Adrenal gland (tissue), 12 donors: ENCODE measurements around the gene NCKAP5. TPM values are rescaled to one million over a fixed set of nuclear protein-coding genes. Genes with fewer than 3 reads are reported as not detected.

Source experiments
- DNase-seq, 7 donors: peaks; one replicate each; pipeline ENCODE4 v3.0.0-alpha.2; 2019 to 2020
- H3K27ac ChIP-seq, 5 donors: fragments of 200-600 bp; sonication (generic) in 4 of 5; 1 replicate in 3 of 5; 2 replicates in 2 of 5; pipeline versions ENCODE4 v1.5.1 to v1.8.0; 2016 to 2020; ENCODE audit warnings: mild to moderate bottlenecking in 1 of 5
- H3K27me3 ChIP-seq: fragments of 200-600 bp; 2 replicates; pipeline ENCODE4 v1.8.0; 2021
- H3K36me3 ChIP-seq, 2 donors: fragments of 200-600 bp; replicated peaks in 1 of 2; 1 replicate in 1 of 2; 2 replicates in 1 of 2; pipeline versions ENCODE4 v1.5.1 to v1.8.0; 2018 to 2022
- H3K4me1 ChIP-seq, 2 donors: fragments of 200-600 bp; replicated peaks in 1 of 2; 1 replicate in 1 of 2; 2 replicates in 1 of 2; pipeline versions ENCODE4 v1.5.1 to v1.8.0; 2018 to 2021
- H3K4me3 ChIP-seq, 4 donors: fragments of 200-600 bp; sonication (generic) in 3 of 4; one replicate each; pipeline ENCODE4 v1.5.1; 2016 to 2018
- H3K9me3 ChIP-seq, 3 donors: fragments of 200-600 bp; sonication (generic) in 1 of 3; replicated peaks in 1 of 3; 1 replicate in 2 of 3; 2 replicates in 1 of 3; pipeline versions ENCODE4 v1.5.1 to v1.8.0; 2016 to 2021
- POLR2A ChIP-seq, 2 donors: fragments of 450-650 bp; IDR thresholded peaks; one replicate each; pipeline ENCODE4 v1.6.1; 2017; ENCODE audit warnings: antibody characterized with exemption in 2 of 2, mild to moderate bottlenecking in 2 of 2, moderate library complexity in 1 of 2
- WGBS, 4 donors: extraction: QIAGEN DNeasy Blood & Tissue Kit in 2 of 4; methylation state at CpG; one replicate each; pipeline versions ENCODE4 v1.1.5 to v1.1.7; 2013 to 2017; 5-methylcytosine and 5-hydroxymethylcytosine counted together
- intact Hi-C, 2 donors: fragments of 100-400 bp; cut with DNase I; formaldehyde crosslinking; loops; one replicate each; pipeline versions ENCODE4 v1.14.1 to v1.15.0; 2022 to 2023
- polyA plus RNA-seq, 3 donors: library from polyadenylated mRNA; stranded (reverse); fragments of 200-250 nt in 2 of 3; fragments of 350-450 nt in 1 of 3; fragmentation: Illumina TruSeq in 1 of 3; extraction: RNeasy Lipid Tissue Mini Kit (QIAGEN cat#74804) in 1 of 3; gene quantifications; one replicate each; pipeline ENCODE4 v1.2.3, GENCODE V29; 2013 to 2014
- total RNA-seq, 9 donors: library from RNA; depleted of rRNA in 4 of 9; stranded (reverse); fragments of >200 nt in 4 of 9; fragments of 120-200 nt in 1 of 9; fragmentation: NEBNext Ultra II Directional in 1 of 9; extraction: Animal tissue kit (Norgen Biotek cat#: 25700) in 1 of 9; gene quantifications; one replicate each; pipeline versions ENCODE4 v1.1.0 to v1.2.4, GENCODE V29; 2013 to 2023
- TF ChIP-seq, protein P1 (sequence below), 6 experiments: fragments of 450-650 bp in 4 of 6; fragments of 200-600 bp in 2 of 6; sonication (generic) in 1 of 6; IDR thresholded peaks; 1 replicate in 5 of 6; 2 replicates in 1 of 6; pipeline versions ENCODE4 v1.5.1 to v1.8.0; 2016 to 2021; ENCODE audit warnings: antibody characterized with exemption in 6 of 6, mild to moderate bottlenecking in 2 of 6, moderate library complexity in 1 of 6
- donor health status: healthy with polysubstance abuse.
- donor health status: Bipolar disorder and iron deficiency.
- donor health status: DM: yes; HTN: yes; CAD: no.
- donor health status: DM: no; HTN: no; CAD: no.
- donor health status: DM: no; HTN: no; CAD: no.
- donor health status: DM: yes; HTN: yes; CAD: no.

The NCKAP5 gene
- total and polyA plus RNA-seq, 12 donors: 0.06 to 3.1 (median 1.1) TPM

DNA sequence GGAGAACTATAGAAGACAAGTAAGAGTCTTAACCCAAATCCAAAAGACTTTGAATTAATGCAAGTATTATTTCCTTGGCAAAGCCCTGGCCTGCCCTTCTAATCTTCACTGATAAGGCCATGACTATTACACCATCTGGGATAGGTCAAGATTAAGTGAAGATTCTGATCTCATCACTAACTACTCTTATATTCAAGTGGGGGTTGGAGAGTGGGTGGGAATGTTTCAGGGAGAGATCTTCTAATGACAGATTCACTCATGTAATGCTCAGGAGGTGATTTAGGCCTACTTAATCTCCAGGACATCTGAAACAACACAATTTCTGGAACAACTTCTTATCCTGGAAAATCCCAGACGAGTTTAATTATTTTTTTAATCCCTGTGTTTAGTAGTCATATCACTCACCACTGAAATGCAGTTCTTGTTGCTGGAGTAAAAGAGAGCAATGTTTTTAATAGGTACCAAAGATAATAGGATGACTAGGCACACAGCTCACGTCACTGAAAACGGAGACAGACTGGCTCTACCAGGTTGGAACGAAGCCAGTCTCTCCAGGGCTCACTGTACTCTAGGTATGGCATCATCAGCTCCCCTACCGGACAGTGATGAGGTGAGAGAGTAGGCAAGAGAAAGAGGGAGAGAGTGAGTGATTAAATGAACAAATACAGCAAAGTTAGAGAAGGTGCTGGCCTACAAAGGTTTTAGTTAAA lies 133.1 kb downstream of the NCKAP5 start:
- no peaks in the 10 kb centered on the region for H3K9me3 ChIP-seq
- WGBS, 4 donors: 66 to 71% (median 69%) methylated on average over 5 of the region's 5 CpGs
- DNase-seq: peak in 4 of 7 donors; percentile 14 to 87 (median 23)

DNA sequence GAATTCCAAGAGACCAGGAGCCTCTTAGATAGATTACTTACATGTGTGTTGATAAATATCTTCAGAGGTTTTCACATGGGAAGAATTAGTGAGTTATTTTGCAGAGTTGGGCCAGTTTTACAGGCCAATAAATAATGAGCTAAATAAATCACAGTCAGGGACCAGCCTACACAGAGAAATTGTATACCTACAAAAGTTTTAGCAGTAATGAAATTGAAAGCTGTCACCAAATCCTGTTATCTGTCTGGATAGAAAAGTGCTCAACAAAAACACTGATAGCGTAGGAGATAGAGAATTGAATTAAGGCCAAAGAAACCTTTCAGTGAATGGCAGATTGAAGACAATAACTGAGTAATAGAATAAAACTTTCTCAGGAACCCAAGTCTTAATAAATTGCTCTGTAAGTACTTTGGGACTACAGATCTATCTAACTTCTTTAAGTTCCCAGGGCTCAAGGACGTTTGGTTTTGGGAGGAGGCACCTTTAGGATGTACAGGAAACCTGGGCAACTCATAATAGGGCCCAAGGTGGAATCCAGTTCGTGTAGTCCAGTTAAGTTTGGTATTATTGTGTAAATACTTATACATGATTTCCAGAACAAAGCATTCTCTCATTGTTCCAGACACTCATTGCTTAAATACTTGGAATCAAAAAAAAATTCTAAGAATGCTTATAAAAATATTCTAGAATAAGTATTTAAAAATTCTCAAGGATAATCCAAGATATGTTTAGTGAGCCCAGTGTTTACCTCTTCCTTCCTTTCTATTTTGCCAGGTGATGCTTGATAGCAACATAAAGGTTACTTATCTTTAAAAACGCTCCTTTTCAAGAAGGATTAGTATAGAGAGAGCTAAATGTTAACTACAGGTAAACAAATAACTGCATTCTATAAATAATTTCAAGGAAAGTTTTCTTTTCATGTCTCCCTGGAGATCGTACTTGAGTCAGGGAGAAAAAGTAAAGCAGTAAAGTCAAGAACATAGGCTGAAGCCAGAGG lies 134.5 kb downstream of the NCKAP5 start:
- no peaks in the 10 kb centered on the region for H3K9me3 ChIP-seq
- no peaks in the 10 kb centered on the region for H3K4me1 ChIP-seq
- no peak for DNase-seq
- H3K27me3 ChIP-seq: no peaks in the 10 kb centered on the region
- H3K36me3 ChIP-seq: no peaks in the 10 kb centered on the region
- H3K27ac ChIP-seq: no peak overlapping the region
- WGBS, 4 donors: 56 to 62% (median 60%) methylated on average over 5 of the region's 5 CpGs
- intact Hi-C loops: no loop called here
- H3K4me3 ChIP-seq: no peak overlapping the region
- TF ChIP-seq, protein P1, sequence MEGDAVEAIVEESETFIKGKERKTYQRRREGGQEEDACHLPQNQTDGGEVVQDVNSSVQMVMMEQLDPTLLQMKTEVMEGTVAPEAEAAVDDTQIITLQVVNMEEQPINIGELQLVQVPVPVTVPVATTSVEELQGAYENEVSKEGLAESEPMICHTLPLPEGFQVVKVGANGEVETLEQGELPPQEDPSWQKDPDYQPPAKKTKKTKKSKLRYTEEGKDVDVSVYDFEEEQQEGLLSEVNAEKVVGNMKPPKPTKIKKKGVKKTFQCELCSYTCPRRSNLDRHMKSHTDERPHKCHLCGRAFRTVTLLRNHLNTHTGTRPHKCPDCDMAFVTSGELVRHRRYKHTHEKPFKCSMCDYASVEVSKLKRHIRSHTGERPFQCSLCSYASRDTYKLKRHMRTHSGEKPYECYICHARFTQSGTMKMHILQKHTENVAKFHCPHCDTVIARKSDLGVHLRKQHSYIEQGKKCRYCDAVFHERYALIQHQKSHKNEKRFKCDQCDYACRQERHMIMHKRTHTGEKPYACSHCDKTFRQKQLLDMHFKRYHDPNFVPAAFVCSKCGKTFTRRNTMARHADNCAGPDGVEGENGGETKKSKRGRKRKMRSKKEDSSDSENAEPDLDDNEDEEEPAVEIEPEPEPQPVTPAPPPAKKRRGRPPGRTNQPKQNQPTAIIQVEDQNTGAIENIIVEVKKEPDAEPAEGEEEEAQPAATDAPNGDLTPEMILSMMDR (IDR thresholded peaks at IDR 0.05): no peak
- TF ChIP-seq POLR2A (IDR thresholded peaks at IDR 0.05): no peak

More for the DNA sequence above, 133.1 kb downstream of the NCKAP5 start:
- H3K4me1 ChIP-seq: no peaks in the 10 kb centered on the region
- intact Hi-C loops: no loop called here
- TF ChIP-seq, protein P1 (IDR thresholded peaks at IDR 0.05): peak in 1 of 6 experiments; percentile 5
- TF ChIP-seq POLR2A (IDR thresholded peaks at IDR 0.05): no peak
- H3K4me3 ChIP-seq: no peak overlapping the region
- no peak overlapping the region for H3K27ac ChIP-seq
- no peaks in the 10 kb centered on the region for H3K36me3 ChIP-seq
- no peaks in the 10 kb centered on the region for H3K27me3 ChIP-seq

DNA sequence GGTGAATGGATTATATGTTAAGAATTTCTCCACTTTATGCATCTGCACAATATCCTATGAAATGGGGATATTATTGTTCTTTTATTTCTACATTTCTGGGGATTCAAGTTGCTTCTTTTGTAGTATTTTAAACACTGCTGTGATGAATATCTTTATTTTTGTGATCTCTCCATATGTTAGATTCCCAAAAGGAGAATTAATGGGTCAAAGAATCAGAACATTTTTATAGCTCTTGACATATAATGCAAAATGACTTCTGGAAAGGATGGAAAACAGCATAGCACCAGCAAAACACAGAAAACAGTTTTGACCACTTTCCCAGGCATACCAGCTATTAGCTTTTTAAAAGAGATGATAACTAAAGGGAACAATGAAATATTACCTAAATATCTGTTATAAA lies 135.5 kb downstream of the NCKAP5 start:
- H3K36me3 ChIP-seq: no peaks in the 10 kb centered on the region
- intact Hi-C loops: no loop called here

DNA sequence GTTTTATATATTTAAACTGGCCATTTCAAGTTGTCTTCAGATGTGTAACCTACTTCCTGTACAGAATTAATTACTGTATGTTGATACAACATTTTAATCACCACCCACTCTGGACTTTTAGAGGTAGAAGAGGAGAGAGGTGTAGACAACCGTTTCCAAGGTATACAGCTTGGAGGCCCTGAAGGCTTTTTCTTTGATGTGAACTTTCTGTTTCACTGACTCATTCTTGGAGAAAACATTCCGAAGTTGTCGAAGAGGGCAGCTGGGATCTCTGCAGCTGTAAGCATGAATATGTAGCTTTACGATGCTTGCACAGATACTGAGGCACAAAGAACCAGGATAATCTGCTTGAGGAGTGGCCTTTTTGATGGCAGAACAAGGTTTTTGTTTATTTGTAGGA lies 137.0 kb downstream of the NCKAP5 start:
- Histone ChIP-seq H3K36me3 (no peaks in the 10 kb centered on the region), H3K9me3 (no peaks in the 10 kb centered on the region), H3K27ac (no peak overlapping the region), H3K4me1 (no peaks in the 10 kb centered on the region), H3K27me3 (no peaks in the 10 kb centered on the region), H3K4me3 (no peak overlapping the region)
- no peak for DNase-seq
- WGBS, 4 donors: 51 to 57% (median 53%) methylated on average over 4 of the region's 4 CpGs
- TF ChIP-seq POLR2A (IDR thresholded peaks at IDR 0.05): no peak
- TF ChIP-seq, protein P1 (IDR thresholded peaks at IDR 0.05): no peak
- intact Hi-C loops: no loop called here

More for the DNA sequence above, 135.5 kb downstream of the NCKAP5 start:
- TF ChIP-seq POLR2A (IDR thresholded peaks at IDR 0.05): no peak
- TF ChIP-seq, protein P1 (IDR thresholded peaks at IDR 0.05): no peak
- DNase-seq: no peak
- Histone ChIP-seq H3K27me3 (no peaks in the 10 kb centered on the region), H3K9me3 (no peaks in the 10 kb centered on the region), H3K4me3 (no peak overlapping the region), H3K27ac (no peak overlapping the region), H3K4me1 (no peaks in the 10 kb centered on the region)
